Measurements from ENCODE around the gene ADM2.

- TF ChIP-seq CTCF (IDR thresholded peaks at IDR 0.05), result no peak
- TF ChIP-seq POLR2A (IDR thresholded peaks at IDR 0.05), result no peak
These were observed 43.3 kb downstream of the ADM2 start for GRCh38 chr22:50524676-50525103.
